Ascending aorta (tissue), 2 donors: ENCODE measurements around the gene AQP2. TPM values are rescaled to one million over a fixed set of nuclear protein-coding genes. Genes with fewer than 3 reads are reported as not detected.

Experiments used
- DNase-seq, 2 donors: peaks; one replicate each; pipeline ENCODE4 v3.0.0-alpha.2; 2019; ENCODE audit warnings: low spot score in 2 of 2
- H3K27ac ChIP-seq, 2 donors: fragments of 200-600 bp; sonication (generic); one replicate each; pipeline ENCODE4 v1.5.1; 2016 to 2017; ENCODE audit warnings: mild to moderate bottlenecking in 1 of 2
- H3K27me3 ChIP-seq: fragments of 200-600 bp; sonication (generic); one replicate; pipeline ENCODE4 v1.5.1; 2017
- H3K36me3 ChIP-seq, 2 donors: fragments of 200-600 bp; sonication (generic); one replicate each; pipeline ENCODE4 v1.5.1; 2016
- H3K4me1 ChIP-seq, 2 donors: fragments of 200-600 bp; sonication (generic); one replicate each; pipeline ENCODE4 v1.5.1; 2016 to 2017; ENCODE audit warnings: mild to moderate bottlenecking in 1 of 2
- H3K4me3 ChIP-seq, 2 donors: fragments of 200-600 bp; sonication (generic); one replicate each; pipeline ENCODE4 v1.5.1; 2016 to 2017; ENCODE audit warnings: mild to moderate bottlenecking in 1 of 2
- H3K9me3 ChIP-seq, 2 donors: fragments of 200-600 bp; sonication (generic); one replicate each; pipeline ENCODE4 v1.5.1; 2016
- intact Hi-C: fragments of 100-400 bp; cut with DNase I; formaldehyde crosslinking; loops from one replicate; pipeline ENCODE4 v1.15.1; 2023
- total RNA-seq: library from RNA; depleted of rRNA; stranded (reverse); fragments of >200 nt; gene quantifications from one replicate; pipeline ENCODE4 v1.1.0, GENCODE V29; 2016
- TF ChIP-seq, protein P1 (sequence below), 3 experiments: fragments of 200-600 bp in 2 of 3; fragments of 450-650 bp in 1 of 3; sonication (generic) in 2 of 3; IDR thresholded peaks; one replicate each; pipeline ENCODE4 v1.5.1; 2016 to 2019; ENCODE audit warnings: antibody characterized with exemption in 3 of 3, mild to moderate bottlenecking in 1 of 3, moderate library complexity in 1 of 3

The AQP2 gene
- total RNA-seq, 1 donor from 2014 or later = not detected

DNA sequence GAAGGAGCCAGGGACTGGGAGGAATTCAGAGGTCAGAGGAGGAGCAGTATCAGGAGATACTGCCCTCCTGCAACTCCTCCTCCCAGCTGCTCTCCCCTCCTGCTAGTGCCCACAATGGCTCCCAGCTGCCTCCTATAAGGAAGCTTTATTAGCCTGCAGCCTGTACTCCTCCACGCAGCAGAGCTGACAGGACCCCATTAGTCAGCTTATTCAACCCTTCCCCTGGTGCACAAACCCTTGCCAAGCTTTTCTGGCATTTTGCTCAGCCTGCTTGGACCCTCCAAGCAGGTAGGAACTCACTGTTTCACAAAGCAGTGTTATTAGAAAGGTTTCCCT lies 6.9 kb upstream of the AQP2 start:
- no peaks in the 10 kb centered on the region for H3K36me3 ChIP-seq
- H3K4me1 ChIP-seq = no peaks in the 10 kb centered on the region
- TF ChIP-seq, protein P1, sequence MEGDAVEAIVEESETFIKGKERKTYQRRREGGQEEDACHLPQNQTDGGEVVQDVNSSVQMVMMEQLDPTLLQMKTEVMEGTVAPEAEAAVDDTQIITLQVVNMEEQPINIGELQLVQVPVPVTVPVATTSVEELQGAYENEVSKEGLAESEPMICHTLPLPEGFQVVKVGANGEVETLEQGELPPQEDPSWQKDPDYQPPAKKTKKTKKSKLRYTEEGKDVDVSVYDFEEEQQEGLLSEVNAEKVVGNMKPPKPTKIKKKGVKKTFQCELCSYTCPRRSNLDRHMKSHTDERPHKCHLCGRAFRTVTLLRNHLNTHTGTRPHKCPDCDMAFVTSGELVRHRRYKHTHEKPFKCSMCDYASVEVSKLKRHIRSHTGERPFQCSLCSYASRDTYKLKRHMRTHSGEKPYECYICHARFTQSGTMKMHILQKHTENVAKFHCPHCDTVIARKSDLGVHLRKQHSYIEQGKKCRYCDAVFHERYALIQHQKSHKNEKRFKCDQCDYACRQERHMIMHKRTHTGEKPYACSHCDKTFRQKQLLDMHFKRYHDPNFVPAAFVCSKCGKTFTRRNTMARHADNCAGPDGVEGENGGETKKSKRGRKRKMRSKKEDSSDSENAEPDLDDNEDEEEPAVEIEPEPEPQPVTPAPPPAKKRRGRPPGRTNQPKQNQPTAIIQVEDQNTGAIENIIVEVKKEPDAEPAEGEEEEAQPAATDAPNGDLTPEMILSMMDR (IDR thresholded peaks at IDR 0.05) = no peak

DNA sequence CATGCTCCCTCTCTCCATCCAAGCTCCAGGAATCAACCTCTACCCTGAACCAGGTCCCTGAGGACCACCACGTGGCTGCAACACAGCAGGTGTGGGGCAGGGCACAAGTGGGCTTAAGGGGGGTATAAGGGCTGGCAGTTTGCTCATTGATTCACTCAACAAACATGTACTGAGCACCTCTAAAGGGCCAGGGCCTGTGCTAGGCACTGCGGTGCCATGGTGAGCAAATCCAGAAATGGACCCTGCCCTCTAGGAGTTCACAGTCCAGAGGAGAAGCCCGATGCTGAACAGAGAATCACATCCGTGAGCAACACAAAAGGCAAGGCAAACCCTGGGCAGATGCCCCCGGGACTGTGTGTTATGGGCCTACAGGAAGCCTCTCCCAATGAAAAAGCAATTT lies 6.5 kb upstream of the AQP2 start:
- TF ChIP-seq, protein P1 (IDR thresholded peaks at IDR 0.05) = no peak
- peak in 1 of 2 donors; percentile 30 for DNase-seq
- no peaks in the 10 kb centered on the region for H3K9me3 ChIP-seq
- H3K27me3 ChIP-seq = no peaks in the 10 kb centered on the region
- no peaks in the 10 kb centered on the region for H3K36me3 ChIP-seq
- no peak overlapping the region for H3K4me3 ChIP-seq
- no peaks in the 10 kb centered on the region for H3K4me1 ChIP-seq
- intact Hi-C loops = no loop called here
- H3K27ac ChIP-seq = no peak overlapping the region

More for the DNA sequence above, 6.9 kb upstream of the AQP2 start:
- Histone ChIP-seq H3K27ac (no peak overlapping the region), H3K27me3 (no peaks in the 10 kb centered on the region), H3K4me3 (no peak overlapping the region), H3K9me3 (no peaks in the 10 kb centered on the region)
- peak in 1 of 2 donors; percentile 37 for DNase-seq
- intact Hi-C loops = no loop called here

DNA sequence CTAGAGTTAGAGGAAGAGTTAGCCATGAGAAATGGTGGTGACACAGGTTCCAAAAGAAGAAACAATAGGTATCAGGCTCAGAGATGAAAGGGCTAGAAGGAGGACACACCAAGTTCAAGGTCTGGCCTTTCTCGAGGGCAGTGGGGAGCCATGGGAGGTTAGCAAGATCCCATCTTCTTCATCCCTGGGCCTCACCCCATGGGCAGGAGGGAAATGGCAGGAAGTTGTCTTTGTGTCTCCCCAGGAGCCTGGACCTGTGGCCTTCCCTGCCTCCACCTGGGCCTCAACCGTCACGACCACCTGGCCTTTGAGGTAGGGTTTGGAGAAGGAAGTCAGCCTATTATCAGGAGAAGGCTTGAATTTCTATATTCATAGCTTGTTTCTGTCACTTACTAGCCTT lies 5.8 kb upstream of the AQP2 start:
- TF ChIP-seq, protein P1 (IDR thresholded peaks at IDR 0.05) = no peak
- Histone ChIP-seq H3K9me3 (no peaks in the 10 kb centered on the region), H3K36me3 (no peaks in the 10 kb centered on the region), H3K4me1 (no peaks in the 10 kb centered on the region), H3K4me3 (no peak overlapping the region), H3K27me3 (no peaks in the 10 kb centered on the region), H3K27ac (no peak overlapping the region)
- DNase-seq = no peak
- intact Hi-C loops = loop anchor here (5.0 kb wide), 1 partner anchor 77 kb away; no protein-coding TSS in a partner anchor

DNA sequence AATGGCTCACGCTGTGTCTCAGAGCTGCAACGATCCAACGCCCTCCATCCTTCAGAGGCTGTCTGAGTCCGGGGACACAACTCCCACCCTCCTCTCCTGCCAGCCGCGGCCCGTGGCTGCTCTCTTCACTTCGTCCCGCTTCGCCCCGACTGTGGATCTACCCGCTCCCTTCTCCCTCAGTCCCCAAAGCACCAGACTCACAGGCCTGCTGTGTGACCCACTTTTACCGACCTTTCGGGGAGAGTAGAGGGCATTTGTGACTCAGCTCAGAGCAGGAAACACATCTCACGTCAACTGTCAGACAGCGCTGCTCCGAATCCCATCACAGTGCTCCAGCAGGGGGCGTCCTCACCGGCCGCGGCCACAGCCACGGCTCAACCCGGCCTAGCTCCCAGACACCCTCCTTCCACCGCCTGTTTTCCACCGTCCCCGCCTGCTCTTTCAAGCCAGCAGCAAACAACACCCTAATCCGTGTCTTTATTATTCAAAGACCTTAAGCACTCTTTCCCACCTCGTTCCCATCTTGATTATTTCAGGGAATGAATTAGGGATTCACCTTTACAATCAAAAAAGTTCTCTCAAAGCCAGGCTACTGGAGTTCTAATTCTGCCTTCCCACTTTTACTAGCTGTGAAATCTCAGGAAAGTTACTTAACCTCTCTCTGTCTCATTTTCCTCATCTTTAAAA lies 5.0 kb upstream of the AQP2 start:
- TF ChIP-seq, protein P1 (IDR thresholded peaks at IDR 0.05) = peak; percentile 73 to 95 (median 83)
- Histone ChIP-seq H3K4me1 (no peaks in the 10 kb centered on the region), H3K27ac (no peak overlapping the region), H3K9me3 (no peaks in the 10 kb centered on the region), H3K36me3 (no peaks in the 10 kb centered on the region), H3K4me3 (peak overlapping the region in 1 of 2 donors; percentile 47), H3K27me3 (no peaks in the 10 kb centered on the region)
- intact Hi-C loops = loop anchor here (5.0 kb wide), 1 partner anchor 78 kb away; no protein-coding TSS in a partner anchor
- DNase-seq = peak; percentile 33 to 86

DNA sequence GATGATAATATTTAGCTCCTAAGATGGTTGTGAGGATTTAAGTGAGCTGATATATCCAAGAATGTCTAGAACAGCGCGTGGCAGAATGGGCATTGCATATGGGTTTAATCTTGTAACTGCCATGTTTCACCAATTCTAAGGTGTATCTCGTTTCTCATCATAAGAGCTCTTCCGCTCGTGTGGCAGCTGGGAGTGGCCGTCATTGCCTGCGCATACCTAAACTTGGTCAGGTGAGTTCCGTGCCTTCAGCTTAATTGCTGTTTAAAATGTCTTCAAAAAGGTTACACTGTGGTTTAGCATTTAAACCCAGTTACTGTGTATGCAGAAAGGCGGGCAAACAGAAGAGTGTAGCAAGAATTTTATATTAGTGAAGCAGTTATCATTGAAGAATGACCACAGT lies 4.5 kb upstream of the AQP2 start:
- Histone ChIP-seq H3K4me1 (no peaks in the 10 kb centered on the region), H3K4me3 (no peak overlapping the region), H3K9me3 (no peaks in the 10 kb centered on the region), H3K27me3 (no peaks in the 10 kb centered on the region), H3K36me3 (no peaks in the 10 kb centered on the region), H3K27ac (no peak overlapping the region)
- intact Hi-C loops = loop anchor here (5.0 kb wide), 1 partner anchor 79 kb away; no protein-coding TSS in a partner anchor
- TF ChIP-seq, protein P1 (IDR thresholded peaks at IDR 0.05) = no peak
- DNase-seq = peak in 1 of 2 donors; percentile 19
